Subcutaneous abdominal adipose tissue (tissue), 5 donors: ENCODE results near the gene SRCAP.

Experiments
- H3K27ac ChIP-seq: one replicate; pipeline ENCODE4 v1.7.0; 2013; ENCODE audit warnings: low read depth, mild to moderate bottlenecking, inconsistent platforms, low read length, moderate library complexity
- H3K27me3 ChIP-seq, 5 donors: one replicate each; pipeline ENCODE4 v1.7.0; 2013; ENCODE audit warnings: low read length in 5 of 5, inconsistent platforms in 1 of 5; ENCODE audit not compliant: control insufficient read depth in 5 of 5, insufficient read depth in 4 of 5
- H3K36me3 ChIP-seq, 5 donors: one replicate each; pipeline ENCODE4 v1.7.0; 2013; ENCODE audit warnings: low read length in 5 of 5; ENCODE audit not compliant: control insufficient read depth in 5 of 5, insufficient read depth in 5 of 5
- H3K4me1 ChIP-seq, 5 donors: one replicate each; pipeline ENCODE4 v1.7.0; 2013; ENCODE audit warnings: low read length in 5 of 5, mild to moderate bottlenecking in 3 of 5, moderate library complexity in 1 of 5; ENCODE audit not compliant: control insufficient read depth in 5 of 5, insufficient read depth in 5 of 5
- H3K4me3 ChIP-seq, 5 donors: one replicate each; pipeline ENCODE4 v1.7.0; 2013; ENCODE audit warnings: low read length in 5 of 5, low read depth in 1 of 5
- H3K9ac ChIP-seq, 5 donors: one replicate each; pipeline ENCODE4 v1.7.0; 2013; ENCODE audit warnings: low read length in 5 of 5, mild to moderate bottlenecking in 4 of 5, moderate library complexity in 3 of 5
- H3K9me3 ChIP-seq, 5 donors: one replicate each; pipeline ENCODE4 v1.7.0; 2013; ENCODE audit warnings: low read length in 5 of 5; ENCODE audit not compliant: control insufficient read depth in 5 of 5
- donor health status: healthy.
- donor health status: healthy.
- donor health status: healthy.
- donor health status: healthy.
- donor health status: healthy.

The SRCAP gene

DNA sequence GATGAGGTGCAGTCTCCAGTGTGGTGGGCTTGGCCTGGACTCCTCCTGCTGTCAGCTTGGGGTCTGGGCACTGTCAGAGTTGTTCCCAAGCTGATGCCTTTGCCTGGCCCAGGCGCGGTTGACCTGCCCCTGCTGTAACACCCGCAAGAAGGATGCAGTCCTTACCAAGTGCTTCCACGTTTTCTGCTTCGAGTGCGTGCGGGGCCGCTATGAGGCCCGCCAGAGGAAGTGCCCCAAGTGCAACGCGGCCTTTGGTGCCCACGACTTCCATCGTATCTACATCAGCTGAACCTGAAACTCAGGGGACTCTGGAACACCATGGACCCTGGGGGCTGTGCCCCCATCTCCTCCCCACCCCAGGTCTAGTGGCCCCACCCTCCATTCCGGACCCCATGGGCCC, 74.9 kb downstream of the SRCAP start:
- peaks cover 0 to 57% (median 54%) of the 10 kb centered on the region in 5 donors for H3K36me3 ChIP-seq

GRCh38 chr16:30774367-30775130, 75.6 kb downstream of the SRCAP start:
- Histone ChIP-seq H3K27ac (peak overlapping the region; percentile 69), H3K27me3 (no peaks in the 10 kb centered on the region), H3K9ac (peak overlapping the region in 3 of 5 donors; percentile 63 to 81 (median 71)), H3K36me3 (peaks cover 0 to 50% (median 46%) of the 10 kb centered on the region in 5 donors), H3K4me3 (peak overlapping the region; percentile 55 to 82 (median 66)), H3K4me1 (peaks cover 10 to 53% (median 44%) of the 10 kb centered on the region in 5 donors), H3K9me3 (no peaks in the 10 kb centered on the region)

More for the DNA sequence above, 74.9 kb downstream of the SRCAP start:
- Histone ChIP-seq H3K4me3 (no peak overlapping the region), H3K9ac (no peak overlapping the region), H3K27ac (no peak overlapping the region), H3K4me1 (peaks cover 9 to 46% (median 40%) of the 10 kb centered on the region in 5 donors), H3K27me3 (no peaks in the 10 kb centered on the region), H3K9me3 (no peaks in the 10 kb centered on the region)

- Histone ChIP-seq H3K4me3 (peak overlapping the region; percentile 55 to 82 (median 66)), H3K27ac (peak overlapping the region; percentile 69), H3K27me3 (no peaks in the 10 kb centered on the region), H3K36me3 (peaks cover 0 to 46% (median 45%) of the 10 kb centered on the region in 5 donors), H3K9me3 (no peaks in the 10 kb centered on the region), H3K4me1 (peaks cover 10 to 53% (median 44%) of the 10 kb centered on the region in 5 donors), H3K9ac (peak overlapping the region in 4 of 5 donors; percentile 26 to 81 (median 67))
Observed at GRCh38 chr16:30775131-30775391, 76.1 kb downstream of the SRCAP start.

GRCh38 chr16:30775392-30776188, 76.6 kb downstream of the SRCAP start:
- Histone ChIP-seq H3K27me3 (no peaks in the 10 kb centered on the region), H3K36me3 (peaks cover 0 to 42% (median 41%) of the 10 kb centered on the region in 5 donors), H3K9ac (peak overlapping the region; percentile 38 to 81 (median 71)), H3K4me1 (peaks cover 10 to 53% (median 44%) of the 10 kb centered on the region in 5 donors), H3K27ac (peak overlapping the region; percentile 69), H3K4me3 (peak overlapping the region; percentile 58 to 82 (median 66)), H3K9me3 (no peaks in the 10 kb centered on the region)

GRCh38 chr16:30777591-30778297, 78.8 kb downstream of the SRCAP start:
- H3K9me3 ChIP-seq = no peaks in the 10 kb centered on the region
- peak overlapping the region; percentile 50 for H3K27ac ChIP-seq
- H3K36me3 ChIP-seq = peaks cover 0 to 35% (median 33%) of the 10 kb centered on the region in 5 donors
- no peak overlapping the region for H3K9ac ChIP-seq
- no peaks in the 10 kb centered on the region for H3K27me3 ChIP-seq
- no peak overlapping the region for H3K4me3 ChIP-seq
- peaks cover 10 to 53% (median 44%) of the 10 kb centered on the region in 5 donors for H3K4me1 ChIP-seq

DNA sequence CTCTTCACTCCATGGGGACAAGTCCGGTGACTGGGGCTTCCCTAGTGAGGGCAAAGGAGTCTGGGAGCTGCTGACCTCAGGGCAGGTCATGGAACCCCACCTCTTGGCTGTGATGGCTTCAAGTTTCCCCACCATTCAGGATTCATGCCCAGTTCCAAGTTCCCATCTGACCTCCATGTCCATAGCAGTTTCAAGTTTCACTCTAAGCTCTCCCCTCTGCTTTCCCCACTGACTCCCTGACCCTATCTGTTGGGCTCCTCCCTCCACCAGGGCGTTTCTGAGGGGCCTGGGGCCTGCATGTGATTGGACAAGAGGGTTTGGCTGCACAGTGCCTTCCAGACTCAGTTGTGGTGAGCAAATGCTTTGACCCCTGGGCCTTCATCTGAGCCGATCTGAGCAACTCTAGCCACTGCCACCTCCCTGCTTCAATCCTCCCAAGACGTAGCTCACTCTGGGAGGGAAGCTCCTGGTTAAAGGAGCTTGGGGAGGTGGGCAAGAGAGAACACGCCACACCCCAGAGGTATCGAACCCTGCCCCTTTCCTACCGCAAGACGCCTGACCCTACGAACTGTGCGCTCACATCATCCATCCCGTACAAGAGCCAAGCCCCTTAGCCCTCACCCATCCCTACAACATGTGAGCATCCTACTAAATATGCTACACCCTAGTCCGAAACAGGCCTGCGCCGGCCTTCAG, 79.7 kb downstream of the SRCAP start:
- Histone ChIP-seq H3K27me3 (no peaks in the 10 kb centered on the region), H3K27ac (peak overlapping the region; percentile 50), H3K36me3 (peaks cover 0 to 35% (median 33%) of the 10 kb centered on the region in 5 donors), H3K9ac (peak overlapping the region in 1 of 5 donors; percentile 3), H3K9me3 (no peaks in the 10 kb centered on the region), H3K4me3 (no peak overlapping the region), H3K4me1 (peaks cover 13 to 53% (median 44%) of the 10 kb centered on the region in 5 donors)

DNA sequence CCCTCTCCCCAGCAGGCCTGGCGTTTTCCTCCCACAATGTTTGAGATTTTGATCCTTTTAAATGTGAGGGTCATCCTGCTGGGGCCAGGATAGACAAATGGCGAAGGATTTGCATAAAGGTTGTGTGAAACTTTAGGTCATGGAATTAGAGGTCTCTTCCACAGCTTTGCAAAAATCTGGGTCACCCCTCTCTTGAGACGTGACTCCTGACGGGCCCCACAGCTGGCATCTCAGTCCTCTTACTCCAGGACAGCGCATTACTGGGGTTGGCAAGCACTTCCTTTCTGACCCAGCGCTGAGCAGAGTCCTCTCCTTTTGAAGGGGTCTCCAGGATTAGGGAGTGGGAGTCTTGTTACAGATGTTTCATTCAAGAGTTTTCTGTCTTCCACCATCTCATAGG, 80.6 kb downstream of the SRCAP start:
- H3K27ac ChIP-seq = peak overlapping the region; percentile 16
- no peak overlapping the region for H3K4me3 ChIP-seq
- H3K9me3 ChIP-seq = no peaks in the 10 kb centered on the region
- peaks cover 11 to 49% (median 39%) of the 10 kb centered on the region in 5 donors for H3K4me1 ChIP-seq
- no peaks in the 10 kb centered on the region for H3K27me3 ChIP-seq
- H3K36me3 ChIP-seq = peaks cover 0 to 30% (median 26%) of the 10 kb centered on the region in 5 donors
- no peak overlapping the region for H3K9ac ChIP-seq

DNA sequence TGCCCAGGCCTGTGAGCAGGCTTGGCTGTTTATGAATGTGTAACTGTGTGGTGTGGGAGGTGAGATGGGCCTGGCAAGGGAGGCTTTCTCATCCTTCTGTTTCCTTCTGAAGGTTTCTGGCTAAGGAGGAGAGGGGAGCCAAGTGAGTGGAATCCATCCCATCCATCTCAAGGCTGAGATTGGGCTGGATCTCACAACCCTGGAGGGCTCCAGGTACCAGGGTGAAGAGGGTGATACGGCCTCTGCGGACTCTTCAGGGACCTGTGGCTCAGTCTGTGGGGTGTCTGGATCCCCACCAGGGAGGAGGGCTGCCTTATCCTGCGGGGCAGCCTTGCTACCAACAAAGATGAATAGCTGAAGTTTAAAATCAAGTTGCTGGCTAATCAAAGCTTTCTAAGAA, 81.0 kb downstream of the SRCAP start:
- no peaks in the 10 kb centered on the region for H3K9me3 ChIP-seq
- no peak overlapping the region for H3K4me3 ChIP-seq
- no peaks in the 10 kb centered on the region for H3K27me3 ChIP-seq
- H3K36me3 ChIP-seq = peaks cover 0 to 30% (median 26%) of the 10 kb centered on the region in 5 donors
- peak overlapping the region; percentile 16 for H3K27ac ChIP-seq
- H3K9ac ChIP-seq = no peak overlapping the region
- H3K4me1 ChIP-seq = peaks cover 10 to 44% (median 35%) of the 10 kb centered on the region in 5 donors

GRCh38 chr16:30780549-30780948, 81.6 kb downstream of the SRCAP start:
- Histone ChIP-seq H3K4me1 (peaks cover 10 to 40% (median 31%) of the 10 kb centered on the region in 5 donors), H3K9ac (peak overlapping the region in 1 of 5 donors; percentile 13), H3K27ac (no peak overlapping the region), H3K9me3 (no peaks in the 10 kb centered on the region), H3K4me3 (no peak overlapping the region), H3K36me3 (peaks cover 0 to 30% (median 28%) of the 10 kb centered on the region in 5 donors), H3K27me3 (no peaks in the 10 kb centered on the region)
